ENCODE data around the gene MYO18A. TPM values are rescaled to one million over a fixed set of nuclear protein-coding genes. Genes with fewer than 3 reads are reported as not detected.

Gene MYO18A
- total and polyA plus RNA-seq, 5 donors = 206 to 312 (median 251) TPM

DNA sequence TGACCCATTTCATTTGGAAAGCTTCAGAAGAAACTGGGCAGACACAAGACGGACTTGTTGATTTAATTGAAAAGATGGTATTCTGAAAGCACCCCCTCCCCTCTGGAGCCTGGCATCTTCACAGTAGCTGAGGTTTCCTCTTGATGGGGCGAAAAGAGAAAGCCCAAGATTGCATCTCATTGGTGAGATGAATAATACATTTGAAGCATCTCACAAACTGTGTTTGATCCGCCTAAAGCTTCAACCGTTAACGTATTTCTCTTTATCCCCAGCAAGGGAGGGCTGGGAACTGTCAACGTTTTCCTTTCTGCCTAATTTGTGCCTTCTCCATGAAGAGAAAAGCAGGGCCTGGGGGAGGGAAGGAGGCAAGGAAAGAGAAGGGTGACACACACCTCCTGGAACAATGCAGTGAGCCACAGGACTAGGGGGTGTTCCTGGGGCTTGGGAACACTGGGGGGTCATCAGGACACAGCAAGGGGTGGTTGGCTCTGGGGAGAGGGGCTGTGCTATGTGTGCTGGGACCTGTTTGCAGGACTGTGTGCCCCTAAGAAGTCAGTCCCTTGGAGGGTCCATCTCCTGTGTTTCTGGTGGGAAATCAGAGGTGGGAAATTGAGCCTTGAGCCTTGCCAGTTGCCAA lies 155.8 kb downstream of the MYO18A start:
- Histone ChIP-seq H3K27ac (ENCODE audit: low read length) (no peak overlapping the region), H3K9me3 (ENCODE audit: control insufficient read depth, low read length) (no peaks in the 10 kb centered on the region), H3K27me3 (ENCODE audit: control insufficient read depth, insufficient read depth) (no peaks in the 10 kb centered on the region), H3K4me3 (ENCODE audit: low read length) (no peak overlapping the region), H3K4me1 (ENCODE audit: control insufficient read depth, insufficient read depth, low read length) (no peaks in the 10 kb centered on the region)
- DNase-seq = no peak
- ATAC-seq = no peak
- intact Hi-C loops (cut with DNase I) = no loop called here
- WGBS = 74% methylated on average over 6 of the region's 6 CpGs

DNA sequence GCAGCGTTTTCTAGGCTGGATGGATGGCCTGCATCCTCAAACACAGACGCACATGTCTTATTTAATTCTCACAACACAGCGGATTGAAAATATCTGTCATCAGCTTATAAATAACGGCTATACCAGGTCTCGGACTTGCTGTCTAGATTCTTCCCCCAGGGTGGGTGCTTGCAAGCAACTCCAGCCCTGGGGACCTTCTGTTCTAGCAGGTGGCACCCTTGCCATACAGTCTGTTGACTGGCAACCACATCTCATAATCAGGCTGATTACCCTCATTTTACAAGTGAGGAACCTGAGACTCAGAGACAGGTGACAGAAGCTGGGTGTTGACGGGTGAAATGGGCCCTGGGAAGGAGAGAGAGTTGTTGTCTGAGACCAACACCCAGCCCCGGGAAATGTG lies 158.1 kb downstream of the MYO18A start:
- no peaks in the 10 kb centered on the region for H3K27me3 ChIP-seq (ENCODE audit: control insufficient read depth, insufficient read depth)
- DNase-seq = no peak
- intact Hi-C loops (cut with DNase I) = no loop called here
- H3K27ac ChIP-seq (ENCODE audit: low read length) = no peak overlapping the region
- ATAC-seq = no peak
- H3K4me1 ChIP-seq (ENCODE audit: control insufficient read depth, insufficient read depth, low read length) = no peaks in the 10 kb centered on the region
- WGBS = 65% methylated on average over 7 of the region's 7 CpGs
- H3K4me3 ChIP-seq (ENCODE audit: low read length) = no peak overlapping the region
- H3K9me3 ChIP-seq (ENCODE audit: control insufficient read depth, low read length) = no peaks in the 10 kb centered on the region

- Histone ChIP-seq H3K27ac (ENCODE audit: low read length) (no peak overlapping the region), H3K4me3 (ENCODE audit: low read length) (no peak overlapping the region), H3K27me3 (ENCODE audit: control insufficient read depth, insufficient read depth) (no peaks in the 10 kb centered on the region), H3K4me1 (ENCODE audit: control insufficient read depth, insufficient read depth, low read length) (no peaks in the 10 kb centered on the region), H3K9me3 (ENCODE audit: control insufficient read depth, low read length) (no peaks in the 10 kb centered on the region)
- intact Hi-C loops (cut with DNase I) = no loop called here
- 53% methylated on average over 7 of the region's 7 CpGs for WGBS
- ATAC-seq (no peak), DNase-seq (no peak)
These were observed 159.0 kb downstream of the MYO18A start for GRCh38 chr17:29021226-29021625.

Other genes starting within 250 kb of the MYO18A start
- gene PHF12, start 228.9 kb downstream of the MYO18A start, total RNA-seq = 10 to 100 TPM; 20.8 to 25.4 (median 24.2) TPM
- 10.8 TPM for gene PHF12, start 228.9 kb downstream of the MYO18A start, polyA plus RNA-seq
- not detected for gene SEZ6, start 174.4 kb downstream of the MYO18A start, total RNA-seq
- not detected for gene SEZ6, start 174.4 kb downstream of the MYO18A start, polyA plus RNA-seq
- 1 to 10 TPM in 2 of 4 donors, under 1 TPM in 2; 0.45 to 1.4 (median 0.91) TPM for gene PIPOX, start 137.3 kb downstream of the MYO18A start, total RNA-seq
- gene PIPOX, start 137.3 kb downstream of the MYO18A start, polyA plus RNA-seq = 0.48 TPM
- not detected for gene CRYBA1, start 66.5 kb upstream of the MYO18A start, total RNA-seq
- gene CRYBA1, start 66.5 kb upstream of the MYO18A start, polyA plus RNA-seq = not detected
- 10 to 100 TPM; 30.9 to 44.7 (median 41.4) TPM for gene NUFIP2, start 113.8 kb upstream of the MYO18A start, total RNA-seq
- gene NUFIP2, start 113.8 kb upstream of the MYO18A start, polyA plus RNA-seq = 9.7 TPM
- 10 to 100 TPM; 46.7 to 72.2 (median 51.1) TPM for gene TAOK1, start 210.0 kb upstream of the MYO18A start, total RNA-seq
- 9.8 TPM for gene TAOK1, start 210.0 kb upstream of the MYO18A start, polyA plus RNA-seq

Data from right cardiac atrium (tissue), 5 donors.